Liver (tissue), 9 donors: Measurements from ENCODE around the gene DNAH8. TPM values are rescaled to one million over a fixed set of nuclear protein-coding genes. Genes with fewer than 3 reads are reported as not detected.

Source experiments
- DNase-seq: peaks from one replicate; pipeline ENCODE4 v3.0.0-alpha.2; 2017; ENCODE audit warnings: low spot score
- H3K27ac ChIP-seq, 2 donors: one replicate each; pipeline ENCODE4 v1.7.0; 2013; ENCODE audit warnings: inconsistent platforms in 2 of 2, low read length in 2 of 2, control low read depth in 1 of 2, low read depth in 1 of 2, mild to moderate bottlenecking in 1 of 2
- H3K27me3 ChIP-seq, 4 donors: one replicate each; pipeline versions ENCODE4 v1.6.1 to v1.7.0; 2013; ENCODE audit warnings: low read length in 3 of 4, inconsistent platforms in 1 of 4, mild to moderate bottlenecking in 1 of 4, moderate library complexity in 1 of 4; ENCODE audit not compliant: control insufficient read depth in 4 of 4, insufficient read depth in 4 of 4
- H3K36me3 ChIP-seq, 4 donors: one replicate each; pipeline versions ENCODE4 v1.6.1 to v1.7.0; 2013; ENCODE audit warnings: low read length in 3 of 4, mild to moderate bottlenecking in 3 of 4, low read depth in 1 of 4, moderate library complexity in 1 of 4; ENCODE audit not compliant: control insufficient read depth in 4 of 4, insufficient read depth in 3 of 4
- H3K4me1 ChIP-seq, 4 donors: one replicate each; pipeline versions ENCODE4 v1.6.1 to v1.7.0; 2013; ENCODE audit warnings: low read length in 3 of 4, mild to moderate bottlenecking in 3 of 4, moderate library complexity in 1 of 4; ENCODE audit not compliant: control insufficient read depth in 4 of 4, insufficient read depth in 4 of 4
- H3K4me3 ChIP-seq, 3 donors: one replicate each; pipeline versions ENCODE4 v1.6.1 to v1.7.0; 2013; ENCODE audit warnings: low read length in 3 of 3, control low read depth in 1 of 3, low read depth in 1 of 3, mild to moderate bottlenecking in 1 of 3
- H3K9ac ChIP-seq, 2 donors: one replicate each; pipeline ENCODE4 v1.7.0; 2013; ENCODE audit warnings: low read length in 2 of 2, mild to moderate bottlenecking in 2 of 2, moderate library complexity in 2 of 2, control low read depth in 1 of 2, low read depth in 1 of 2
- H3K9me3 ChIP-seq, 4 donors: one replicate each; pipeline versions ENCODE4 v1.6.1 to v1.7.0; 2013; ENCODE audit warnings: low read length in 3 of 4; ENCODE audit not compliant: control insufficient read depth in 4 of 4
- ATF3 ChIP-seq: IDR thresholded peaks from 2 replicates; pipeline ENCODE4 v1.6.1; 2016; ENCODE audit warnings: antibody characterized with exemption
- CTCF ChIP-seq: fragments of 150-350 bp; IDR thresholded peaks from 2 replicates; pipeline ENCODE4 v1.5.1; 2017; ENCODE audit warnings: improper control_type of control experiment, low read depth, low read length; ENCODE audit not compliant: missing input control
- EGR1 ChIP-seq, 2 donors: IDR thresholded peaks; 2 replicates each; pipeline ENCODE4 v1.6.1; 2016 to 2018; ENCODE audit warnings: antibody characterized with exemption in 2 of 2, low read depth in 2 of 2
- FOXA1 ChIP-seq: IDR thresholded peaks from 2 replicates; pipeline ENCODE4 v1.6.1; 2016; ENCODE audit warnings: antibody characterized with exemption
- FOXA2 ChIP-seq: IDR thresholded peaks from 2 replicates; pipeline ENCODE4 v1.6.1; 2016; ENCODE audit warnings: antibody characterized with exemption
- HNF4A ChIP-seq, 2 donors: conservative IDR thresholded peaks; 2 replicates each; pipeline ENCODE4 v1.6.1; 2016; ENCODE audit warnings: antibody characterized with exemption in 2 of 2, mild to moderate bottlenecking in 2 of 2
- HNF4G ChIP-seq: IDR thresholded peaks from 2 replicates; pipeline ENCODE4 v1.6.1; 2016; ENCODE audit warnings: antibody characterized with exemption
- JUND ChIP-seq, 2 donors: IDR thresholded peaks; 2 replicates each; pipeline ENCODE4 v1.6.1; 2016; ENCODE audit warnings: antibody characterized with exemption in 2 of 2
- MAX ChIP-seq: IDR thresholded peaks from 2 replicates; pipeline ENCODE4 v1.6.1; 2016; ENCODE audit warnings: antibody characterized with exemption
- NR2F2 ChIP-seq: IDR thresholded peaks from 2 replicates; pipeline ENCODE4 v1.6.1; 2016; ENCODE audit warnings: antibody characterized with exemption
- RAD21 ChIP-seq, 2 donors: IDR thresholded peaks; 2 replicates each; pipeline ENCODE4 v1.6.1; 2016; ENCODE audit warnings: antibody characterized with exemption in 2 of 2, mild to moderate bottlenecking in 2 of 2
- REST ChIP-seq: IDR thresholded peaks from 2 replicates; pipeline ENCODE4 v1.6.1; 2016; ENCODE audit warnings: antibody characterized with exemption, mild to moderate bottlenecking
- RXRA ChIP-seq, 2 donors: IDR thresholded peaks; 2 replicates each; pipeline ENCODE4 v1.6.1; 2017 to 2018; ENCODE audit warnings: antibody characterized with exemption in 2 of 2, mild to moderate bottlenecking in 1 of 2
- SP1 ChIP-seq: IDR thresholded peaks from 2 replicates; pipeline ENCODE4 v1.6.1; 2018; ENCODE audit warnings: antibody characterized with exemption, mild to moderate bottlenecking
- TAF1 ChIP-seq: conservative IDR thresholded peaks from 2 replicates; pipeline ENCODE4 v1.6.1; 2016; ENCODE audit warnings: antibody characterized with exemption, mild to moderate bottlenecking
- YY1 ChIP-seq: IDR thresholded peaks from 2 replicates; pipeline ENCODE4 v1.6.1; 2016; ENCODE audit warnings: antibody characterized with exemption, mild to moderate bottlenecking
- ZBTB33 ChIP-seq: IDR thresholded peaks from 2 replicates; pipeline ENCODE4 v1.6.1; 2016; ENCODE audit warnings: antibody characterized with exemption
- whole genome bisulfite sequencing: extraction: QIAGEN DNeasy Blood & Tissue Kit; methylation state at CpG from one replicate; pipeline ENCODE4 v1.1.7; 2013; 5-methylcytosine and 5-hydroxymethylcytosine counted together
- polyA plus RNA-seq, 2 donors: library from polyadenylated mRNA; stranded (reverse) in 1 of 2; unstranded in 1 of 2; fragments of 200-250 nt in 1 of 2; fragments of >200 nt in 1 of 2; fragmentation: Nextera tagmentation in 1 of 2; extraction: Ambion mirVana in 1 of 2; gene quantifications; one replicate each; pipeline versions ENCODE4 v1.2.1 to v1.2.3, GENCODE V29; 2013 to 2015
- total RNA-seq, 2 donors: library from RNA; depleted of rRNA; stranded (reverse); fragments of >200 nt; gene quantifications; one replicate each; pipeline ENCODE4 v1.2.3, GENCODE V29; 2014
- donor health status: healthy.
- donor health status: healthy.
- donor health status: healthy.
- donor health status: healthy.
- donor health status: healthy.

Gene DNAH8
- total and polyA plus RNA-seq, 4 donors: under 0.01 to 0.05 TPM; not detected in 2

DNA sequence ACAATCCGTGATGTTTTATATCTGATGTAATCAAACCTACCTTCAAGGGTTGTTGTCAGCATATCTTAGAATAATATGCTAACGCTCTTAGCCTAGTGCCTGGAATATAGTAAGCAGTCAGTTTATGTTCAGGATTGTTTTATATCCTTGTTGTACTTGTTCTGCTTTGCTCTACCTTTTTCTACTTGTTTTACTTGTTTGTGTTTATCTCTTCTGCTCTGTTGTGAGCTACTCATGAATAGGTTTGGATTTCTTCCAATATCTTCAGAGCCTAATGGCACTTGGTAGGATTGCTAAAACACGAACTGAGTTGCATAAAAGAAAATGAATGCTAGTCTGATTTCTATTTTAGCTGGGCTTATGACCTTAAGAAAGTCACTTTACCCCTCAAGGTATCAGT lies 40.1 kb downstream of the DNAH8 start:
- TF ChIP-seq YY1 (no peak), FOXA1 (no peak), EGR1 (IDR thresholded peaks at IDR 0.05; ENCODE audit: low read depth in 2 of 2) (no peak), HNF4G (no peak), ATF3 (no peak), ZBTB33 (no peak), TAF1 (no peak), FOXA2 (no peak), SP1 (no peak), REST (no peak), MAX (no peak), CTCF (no peak)
- H3K9ac ChIP-seq: no peak overlapping the region
- WGBS: 74% methylated on average over 3 of the region's 3 CpGs
- no peaks in the 10 kb centered on the region for H3K36me3 ChIP-seq
- H3K9me3 ChIP-seq: no peaks in the 10 kb centered on the region
- no peak overlapping the region for H3K27ac ChIP-seq
- H3K4me1 ChIP-seq: no peaks in the 10 kb centered on the region
- H3K4me3 ChIP-seq: no peak overlapping the region
- no peaks in the 10 kb centered on the region for H3K27me3 ChIP-seq
- no peak for DNase-seq

- Histone ChIP-seq H3K4me1 (no peaks in the 10 kb centered on the region), H3K9ac (no peak overlapping the region), H3K9me3 (no peaks in the 10 kb centered on the region), H3K36me3 (no peaks in the 10 kb centered on the region), H3K27ac (no peak overlapping the region), H3K27me3 (no peaks in the 10 kb centered on the region), H3K4me3 (no peak overlapping the region)
- WGBS: 86% methylated on average over 2 of the region's 2 CpGs
- no peak for DNase-seq
- TF ChIP-seq ATF3 (no peak), NR2F2 (no peak), HNF4G (no peak), RAD21 (IDR thresholded peaks at IDR 0.05) (no peak), JUND (IDR thresholded peaks at IDR 0.05) (no peak), REST (no peak), YY1 (no peak), RXRA (IDR thresholded peaks at IDR 0.05) (no peak), EGR1 (IDR thresholded peaks at IDR 0.05; ENCODE audit: low read depth in 2 of 2) (no peak), HNF4A (conservative IDR thresholded peaks at IDR 0.05) (no peak), SP1 (no peak), FOXA1 (no peak), FOXA2 (no peak), MAX (no peak), ZBTB33 (no peak)
Observed at GRCh38 chr6:38755874-38756273, 40.8 kb downstream of the DNAH8 start.
